RPMI8226 (cell line): ENCODE data around the gene MICU2.

Experiments
- DNase-seq: peaks from one replicate; pipeline ENCODE4 v3.0.0-alpha.2; 2015

MICU2 gene

DNA sequence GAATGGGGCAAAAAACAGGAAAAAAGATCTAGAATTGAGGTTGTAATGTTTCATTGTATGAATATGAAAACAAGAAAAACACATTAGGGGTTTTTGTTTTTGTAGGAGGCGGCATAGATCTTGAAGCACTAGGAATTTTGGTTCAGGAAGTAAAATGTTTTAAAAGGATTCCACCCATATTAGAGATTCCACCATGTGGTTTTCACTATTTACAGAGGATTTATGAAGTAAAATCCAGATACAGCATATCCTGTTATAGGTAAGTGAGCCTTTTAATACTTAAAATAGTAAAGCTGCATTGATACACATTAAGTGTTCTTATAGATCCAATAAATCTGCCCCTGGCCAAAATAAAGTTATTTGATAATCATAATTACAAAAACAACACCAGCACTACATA is 61.4 kb downstream of the MICU2 start:
- no peak for DNase-seq

GRCh38 chr13:21541980-21542379 is 62.0 kb downstream of the MICU2 start:
- DNase-seq: no peak

GRCh38 chr13:21541271-21541670 is 62.7 kb downstream of the MICU2 start:
- DNase-seq: no peak

DNA sequence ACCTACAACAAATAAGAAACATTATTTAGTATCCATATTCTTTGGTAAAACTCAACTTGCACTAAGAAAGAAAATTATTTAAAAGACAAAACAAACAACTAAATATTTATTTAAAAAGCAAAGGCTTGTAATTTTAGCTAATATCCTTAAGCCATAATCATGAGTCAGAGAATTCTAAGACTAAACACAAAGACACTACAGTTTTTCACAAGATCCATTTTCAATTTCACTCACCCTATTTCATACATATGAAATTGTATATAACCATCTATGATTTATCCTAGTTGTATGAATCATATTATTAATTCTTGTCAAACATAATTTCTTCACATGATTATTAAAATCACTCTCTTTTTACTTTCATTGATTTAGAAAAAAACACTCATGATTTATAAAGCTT is 64.3 kb downstream of the MICU2 start:
- DNase-seq: no peak

DNA sequence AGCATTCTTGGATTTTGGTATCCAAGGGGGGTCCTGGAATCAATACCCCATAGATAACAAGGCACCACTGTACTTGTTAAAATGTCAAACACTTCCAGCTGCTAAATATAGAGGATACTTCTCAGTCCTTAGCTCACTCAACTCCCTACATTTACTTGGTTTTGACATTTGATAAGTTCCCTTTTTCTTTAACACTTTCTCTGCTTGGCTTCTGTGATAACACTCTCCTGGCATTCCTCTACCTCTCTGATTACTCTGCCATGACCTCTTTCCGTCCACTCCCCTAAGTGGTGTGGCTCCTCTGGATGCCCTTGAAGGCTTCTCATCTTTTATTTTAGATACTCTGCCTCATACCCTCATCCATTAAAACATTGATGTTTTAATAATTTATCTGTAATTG is 65.2 kb downstream of the MICU2 start:
- DNase-seq: no peak

DNA sequence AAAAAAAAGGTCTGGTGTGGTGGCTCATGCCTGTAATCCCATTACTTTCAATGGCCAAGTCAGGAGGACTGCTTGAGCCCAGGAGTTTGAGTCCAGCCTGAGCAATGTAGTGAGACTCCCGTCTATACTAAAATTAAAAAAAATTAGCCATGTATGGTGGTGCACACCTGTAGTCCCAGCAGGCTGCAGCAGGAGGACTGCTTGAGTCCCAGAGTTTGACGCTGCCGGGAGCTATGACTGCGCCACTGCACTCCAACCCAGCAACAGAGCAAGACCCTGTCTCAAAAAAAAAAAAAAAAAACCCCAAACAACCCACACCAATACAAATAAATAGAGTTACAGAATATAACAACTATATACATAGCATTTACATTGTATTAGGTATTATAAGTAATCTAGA is 65.7 kb downstream of the MICU2 start:
- no peak for DNase-seq

DNA sequence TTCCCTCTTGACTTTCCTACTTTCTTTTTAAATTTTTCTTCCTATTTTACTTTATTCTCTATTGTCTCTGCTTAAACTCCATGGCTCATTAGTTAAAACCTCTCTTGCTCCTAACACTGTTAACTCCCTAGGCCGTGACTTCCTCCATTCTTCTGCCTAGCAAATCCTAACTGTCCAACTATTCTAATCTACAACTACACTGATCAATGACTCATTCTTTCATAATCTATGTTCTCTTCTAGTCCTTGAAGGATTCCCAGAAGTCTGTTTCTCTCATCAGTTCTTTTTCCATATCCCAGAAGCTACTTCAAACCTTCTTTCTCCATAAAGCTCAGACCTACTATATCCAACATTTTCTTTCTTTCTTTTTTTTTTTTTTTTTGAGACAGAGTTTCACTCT is 66.9 kb downstream of the MICU2 start:
- DNase-seq: no peak

- DNase-seq: no peak
Observed at GRCh38 chr13:21534760-21535159, 69.2 kb downstream of the MICU2 start.

DNA sequence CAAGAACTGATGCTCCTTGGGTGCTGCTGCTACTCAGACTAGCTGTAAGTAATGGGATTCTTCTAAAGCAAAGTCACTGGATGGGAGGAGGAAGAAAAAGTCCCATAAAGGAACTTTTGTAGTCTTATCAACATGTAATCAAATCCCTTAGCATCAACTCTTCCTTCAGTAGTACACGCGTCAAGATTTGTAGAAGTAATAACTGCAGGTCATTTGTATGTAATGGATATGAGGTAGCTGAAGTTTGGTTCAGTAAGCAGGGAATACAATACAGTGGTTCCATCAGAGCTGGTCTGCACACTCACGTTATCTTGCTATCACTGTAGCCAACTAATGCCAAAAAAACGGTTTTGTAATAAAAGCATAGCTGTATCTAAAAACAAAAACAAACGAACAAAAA is 72.5 kb downstream of the MICU2 start:
- no peak for DNase-seq

GRCh38 chr13:21530656-21531055 is 73.3 kb downstream of the MICU2 start:
- DNase-seq: no peak

GRCh38 chr13:21529146-21529893 is 74.7 kb downstream of the MICU2 start:
- no peak for DNase-seq

DNA sequence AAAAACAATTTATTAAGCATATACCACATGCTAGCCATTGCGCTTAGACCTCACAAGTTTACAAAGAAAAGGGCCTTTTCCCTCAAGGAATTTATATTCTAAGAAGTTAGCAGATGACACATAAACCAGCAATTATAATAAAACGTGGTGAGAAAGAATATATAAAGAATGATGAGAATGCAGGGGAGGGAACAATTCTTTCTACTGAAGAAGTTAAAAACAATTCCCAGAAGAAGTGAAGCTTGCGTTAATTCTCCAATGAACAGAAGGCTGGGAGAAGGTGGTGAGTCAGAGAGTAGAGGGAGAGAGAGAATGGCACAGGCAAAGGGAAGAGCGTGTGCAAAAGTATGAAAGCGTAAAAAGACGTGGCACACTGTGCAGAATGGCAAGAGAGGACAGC is 75.4 kb downstream of the MICU2 start:
- no peak for DNase-seq

DNA sequence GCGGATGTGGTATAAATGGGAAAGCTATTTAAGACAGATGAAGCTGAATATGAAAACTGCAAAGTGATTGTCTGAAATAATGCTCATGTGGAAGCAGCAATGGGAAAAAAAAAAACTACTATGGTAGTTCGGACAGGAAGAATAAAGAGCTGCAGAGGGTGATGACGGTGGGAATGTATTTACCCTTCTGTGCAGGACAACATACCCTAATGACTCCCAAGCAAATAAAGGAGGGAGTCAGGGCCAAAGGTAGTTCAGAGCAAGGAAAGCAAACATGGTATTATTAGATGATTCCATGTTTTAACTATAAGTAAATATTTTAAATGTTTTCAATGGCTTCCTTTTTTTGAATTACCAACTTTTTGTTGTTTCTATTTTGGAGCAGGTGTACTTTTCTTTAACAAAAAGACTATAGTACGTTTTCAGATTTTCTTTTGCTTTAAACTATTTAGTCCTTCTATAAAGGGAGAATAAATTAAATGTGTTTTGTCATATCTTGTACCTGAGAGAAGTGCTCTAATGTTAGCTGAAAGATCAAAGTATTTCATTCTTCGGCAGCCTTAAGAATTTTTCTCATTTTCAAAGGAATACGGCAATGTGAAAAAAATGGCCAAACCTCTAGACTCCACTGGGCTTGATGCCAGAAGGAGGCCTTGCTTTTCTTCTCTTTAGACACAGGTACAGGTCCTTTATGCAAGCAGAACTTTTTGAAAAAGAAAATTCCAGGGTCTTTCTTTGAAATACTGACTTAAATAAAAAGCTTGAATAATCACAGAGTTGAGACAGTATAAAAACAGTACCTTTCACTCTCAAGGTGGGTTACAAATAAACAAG is 77.0 kb downstream of the MICU2 start:
- DNase-seq: no peak

DNA sequence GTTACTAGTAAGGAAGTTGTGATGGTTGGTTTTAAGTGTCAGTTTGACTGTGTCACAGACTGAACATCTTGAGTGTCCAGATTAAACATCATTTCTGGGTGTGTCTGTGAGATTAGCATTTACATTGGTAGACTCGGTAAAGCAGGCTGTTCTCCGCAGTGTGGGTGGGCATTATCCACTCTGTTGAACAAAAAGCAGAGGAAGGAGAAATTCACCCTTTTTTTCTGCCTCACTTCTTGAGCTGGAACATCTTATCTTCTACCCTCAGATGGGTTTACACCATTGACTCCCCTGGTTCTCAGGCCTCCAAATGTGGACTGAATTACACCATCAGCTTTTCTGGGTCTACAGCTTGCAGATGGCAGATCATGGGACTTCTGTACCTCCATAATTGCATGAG is 81.1 kb downstream of the MICU2 start:
- DNase-seq: no peak

DNA sequence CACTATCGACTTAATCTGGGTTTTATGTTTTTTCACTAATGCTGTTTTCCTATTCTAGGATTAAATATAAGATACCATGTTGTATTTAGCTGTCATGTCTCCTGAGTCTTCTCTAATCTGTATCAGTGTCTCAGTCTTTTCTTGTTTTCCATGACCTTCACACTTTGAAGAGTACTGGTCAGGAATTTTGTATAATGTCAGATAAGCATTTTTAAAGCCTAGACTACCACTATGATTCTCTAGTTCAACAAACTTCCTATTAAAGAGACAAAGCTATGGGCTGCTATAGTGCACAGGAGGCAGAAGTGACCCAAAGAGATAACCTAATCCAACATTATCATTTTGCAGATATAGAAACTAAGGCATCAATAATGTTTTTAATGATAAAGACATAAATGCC is 81.8 kb downstream of the MICU2 start:
- no peak for DNase-seq

- no peak for DNase-seq
Observed at GRCh38 chr13:21518617-21519144, 85.3 kb downstream of the MICU2 start.

DNA sequence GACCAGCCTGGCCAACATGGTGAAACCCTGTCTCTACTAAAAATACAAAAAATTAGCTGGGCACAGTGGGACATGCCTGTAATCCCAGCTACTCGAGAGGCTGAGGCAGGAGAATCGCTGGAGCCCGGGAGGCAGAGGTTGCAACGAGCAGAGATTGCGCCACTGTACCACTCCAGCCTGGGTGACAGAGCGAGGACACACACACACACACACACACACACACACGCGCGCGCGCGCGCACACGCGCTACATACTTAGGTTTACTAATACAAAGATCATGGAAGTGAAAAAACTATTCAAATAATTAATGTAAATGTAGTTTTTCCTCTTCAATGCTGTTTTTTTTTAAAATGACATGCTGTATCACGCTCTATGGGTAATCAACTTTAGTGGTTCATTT is 86.4 kb downstream of the MICU2 start:
- no peak for DNase-seq

DNA sequence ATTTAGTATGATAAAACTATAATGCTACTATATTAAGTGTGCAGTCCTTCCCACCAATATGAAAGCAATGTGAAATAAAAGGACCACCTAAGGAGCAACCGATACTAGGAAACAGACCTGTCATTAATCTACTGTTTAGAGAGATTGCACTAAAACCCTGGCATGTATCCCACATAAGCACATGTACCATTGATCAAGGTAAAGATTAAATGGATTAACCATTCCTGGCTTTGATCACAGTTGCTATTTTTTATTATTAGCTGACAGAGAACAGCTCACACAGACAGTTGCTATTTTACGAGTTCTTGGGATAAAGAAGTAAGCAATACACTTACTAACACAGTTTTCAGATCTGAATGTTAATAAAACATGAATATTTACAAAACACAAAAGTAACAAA is 87.2 kb downstream of the MICU2 start:
- DNase-seq: no peak

GRCh38 chr13:21511849-21512248 is 92.1 kb downstream of the MICU2 start:
- no peak for DNase-seq

GRCh38 chr13:21504379-21504778 is 99.6 kb downstream of the MICU2 start:
- DNase-seq: no peak

DNA sequence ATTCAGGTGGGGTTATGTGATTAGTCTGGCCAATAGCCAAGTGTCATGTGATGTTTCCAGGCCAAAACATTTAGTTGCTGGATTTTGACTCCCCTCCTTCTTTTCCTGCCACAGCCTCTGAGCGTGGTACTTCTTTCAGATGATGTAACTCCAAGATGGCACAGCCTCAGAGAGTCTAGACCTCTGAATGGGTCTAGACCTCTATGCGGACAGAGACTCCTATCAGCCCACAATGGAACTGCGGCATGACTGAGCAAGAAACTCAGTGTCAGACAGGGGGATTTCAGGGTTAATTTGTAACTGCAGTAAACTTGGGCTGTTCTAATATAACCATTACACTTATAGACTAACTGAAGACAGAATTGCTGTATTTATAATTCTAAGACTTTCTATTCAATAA is 102.3 kb downstream of the MICU2 start:
- no peak for DNase-seq

DNA sequence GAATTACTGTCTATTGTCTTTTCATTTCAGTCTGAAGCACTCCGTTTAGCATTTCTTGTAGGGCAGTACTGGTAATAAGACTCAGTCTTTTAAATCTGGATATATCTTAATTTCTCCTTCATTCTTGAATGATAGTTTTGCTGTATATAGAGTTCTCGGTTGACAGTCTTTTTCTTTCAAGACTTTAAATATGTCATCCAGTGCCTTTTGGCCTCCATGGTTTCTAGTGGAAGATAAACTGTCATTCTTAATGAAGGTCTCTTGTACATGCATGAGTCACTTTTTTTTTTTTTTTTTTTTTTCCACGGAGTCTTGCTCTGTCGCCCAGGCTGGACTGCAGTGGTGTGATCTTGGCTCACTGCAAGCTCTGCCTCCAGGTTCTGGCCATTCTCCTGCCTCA is 117.6 kb downstream of the MICU2 start:
- DNase-seq: no peak

GRCh38 chr13:21483748-21484147 is 120.2 kb downstream of the MICU2 start:
- DNase-seq: no peak

- no peak for DNase-seq
Observed at GRCh38 chr13:21481359-21481758, 122.6 kb downstream of the MICU2 start.
